ENCODE results near the gene OR1L6.

Gene OR1L6

GRCh38 chr9:122742003-122742402 is at the start of gene OR1L6:
OR1L6 (plus strand) TSS chr9:122742303; CDS start chr9:122749848, 7,545 bp downstream.
- no peak for DNase-seq

- DNase-seq, result no peak
Measured at GRCh38 chr9:122695696-122696095, 46.4 kb upstream of the OR1L6 start.

GRCh38 chr9:122718038-122718437 is 24.1 kb upstream of the OR1L6 start:
- no peak for DNase-seq

- DNase-seq, result no peak
Measured at GRCh38 chr9:122719218-122719617, 22.9 kb upstream of the OR1L6 start.

- DNase-seq, result no peak
Measured at GRCh38 chr9:122723690-122724089, 18.4 kb upstream of the OR1L6 start, which contains the start of gene OR1L4. OR1L4 (plus strand) TSS chr9:122723990; CDS start chr9:122723990, 0 bp downstream.

- no peak for DNase-seq
Measured at GRCh38 chr9:122754825-122755224, 12.7 kb downstream of the OR1L6 start.

GRCh38 chr9:122767817-122768216 is 25.7 kb downstream of the OR1L6 start:
- DNase-seq, result no peak

GRCh38 chr9:122777052-122777451 is 34.9 kb downstream of the OR1L6 start:
- DNase-seq, result no peak

GRCh38 chr9:122777935-122778627 is 36.0 kb downstream of the OR1L6 start:
- no peak for DNase-seq

- no peak for DNase-seq
Measured at GRCh38 chr9:122779181-122779580, 37.1 kb downstream of the OR1L6 start.

- no peak for DNase-seq
Measured at GRCh38 chr9:122780026-122780425, 37.9 kb downstream of the OR1L6 start.

- no peak for DNase-seq
Measured at GRCh38 chr9:122781671-122782070, 39.6 kb downstream of the OR1L6 start.

GRCh38 chr9:122785269-122785668 is 43.2 kb downstream of the OR1L6 start:
- no peak for DNase-seq

- DNase-seq, result no peak
Measured at GRCh38 chr9:122786338-122786737, 44.2 kb downstream of the OR1L6 start.

- no peak for DNase-seq
Measured at GRCh38 chr9:122788831-122789230, 46.7 kb downstream of the OR1L6 start, which contains the start of gene OR5C1. OR5C1 (plus strand) TSS chr9:122788933; CDS start chr9:122788933, 0 bp downstream.

- DNase-seq, result no peak
Measured at GRCh38 chr9:122789256-122790046, 47.3 kb downstream of the OR1L6 start.

GRCh38 chr9:122791872-122792669 is 50.0 kb downstream of the OR1L6 start:
- DNase-seq, result no peak

- DNase-seq, result no peak
Measured at GRCh38 chr9:122797316-122798063, 55.4 kb downstream of the OR1L6 start.
